Panc1 (cell line): ENCODE measurements around the gene ZCCHC4. TPM values are rescaled to one million over a fixed set of nuclear protein-coding genes. Genes with fewer than 3 reads are reported as not detected.

ENCODE experiments used
- ATAC-seq: fragments of 200-7000 bp; cut with Tn5 transposase; 2 replicates; pipeline ENCODE4 v1.9.1; 2020; ENCODE audit warnings: mild to moderate bottlenecking, moderate library complexity
- BruUV-seq: library from RNA; stranded (reverse); fragments of 400-500 nt; replicated peaks from 2 replicates; lab custom pipeline; 2021; lab: Mats Ljungman, UMichigan
- CTCF ChIA-PET: fragments of 300-600 bp; sonication (Branson Sonifier 250); formaldehyde crosslinking; loops from one replicate; lab custom pipeline; 2022; ENCODE audit warnings: antibody characterized with exemption; lab: Charles Lee
- POLR2A ChIA-PET: fragments of 300-600 bp; sonication (Branson Sonifier 250); formaldehyde crosslinking; loops from one replicate; lab custom pipeline; 2022; ENCODE audit warnings: antibody characterized with exemption; lab: Charles Lee
- DNase-seq: peaks from one replicate; pipeline ENCODE4 v3.0.0-alpha.2; 2010; ENCODE audit warnings: low read depth, low spot score
- H3K27ac ChIP-seq: 2 replicates; pipeline ENCODE4 v1.5.1; 2011; ENCODE audit warnings: mild to moderate bottlenecking, low read length, inconsistent platforms
- H3K27me3 ChIP-seq: fragments of 200-500 bp; sonication (Bioruptor generic); 2 replicates; pipeline ENCODE4 v1.6.0; 2014; ENCODE audit warnings: low read length, inconsistent platforms; ENCODE audit not compliant: control insufficient read depth, insufficient read depth
- H3K36me3 ChIP-seq: fragments of 200-500 bp; sonication (Bioruptor generic); 2 replicates; pipeline ENCODE4 v1.5.1; 2014; ENCODE audit warnings: inconsistent platforms, mild to moderate bottlenecking, low read length, moderate library complexity; ENCODE audit not compliant: control insufficient read depth, insufficient read depth
- H3K4me1 ChIP-seq: 2 replicates; pipeline ENCODE4 v1.5.1; 2011; ENCODE audit warnings: inconsistent platforms, mild to moderate bottlenecking, low read length, moderate library complexity; ENCODE audit not compliant: control insufficient read depth, insufficient read depth
- H3K4me3 ChIP-seq, 2 experiments: 2 replicates each; pipeline ENCODE4 v1.5.1; 2011 to 2012; ENCODE audit warnings: low read depth in 2 of 2, low read length in 2 of 2, mild to moderate bottlenecking in 2 of 2, inconsistent platforms in 1 of 2, moderate library complexity in 1 of 2
- H3K9me3 ChIP-seq: fragments of 200-500 bp; sonication (Bioruptor generic); 2 replicates; pipeline ENCODE4 v1.5.1; 2014; ENCODE audit warnings: low read depth, mild to moderate bottlenecking, inconsistent platforms, low read length, moderate library complexity; ENCODE audit not compliant: control insufficient read depth, insufficient read depth
- CTCF ChIP-seq: fragments of 450-650 bp; IDR thresholded peaks from 2 replicates; pipeline ENCODE4 v1.5.1; 2017; ENCODE audit warnings: mild to moderate bottlenecking
- POLR2AphosphoS5 ChIP-seq: IDR thresholded peaks from 2 replicates; pipeline ENCODE4 v1.6.1; 2012; ENCODE audit warnings: mild to moderate bottlenecking, low read depth, low read length, moderate library complexity
- REST ChIP-seq, 2 experiments: IDR thresholded peaks; 2 replicates each; pipeline ENCODE4 v1.6.1; 2011 to 2012; ENCODE audit warnings: low read depth in 2 of 2, control low read depth in 1 of 2, low read length in 1 of 2, mild to moderate bottlenecking in 1 of 2, moderate library complexity in 1 of 2; ENCODE audit not compliant: insufficient read depth in 1 of 2
- SIN3A ChIP-seq: IDR thresholded peaks from 2 replicates; pipeline ENCODE4 v1.6.1; 2012; ENCODE audit warnings: low read depth, mild to moderate bottlenecking, low read length, moderate library complexity, borderline replicate concordance; ENCODE audit not compliant: insufficient read depth
- TCF7L2 ChIP-seq: IDR thresholded peaks from 2 replicates; pipeline ENCODE4 v1.6.1; 2011; ENCODE audit warnings: mild to moderate bottlenecking, low read depth, low read length, inconsistent platforms
- in situ Hi-C: cut with HindIII; loops from 2 replicates; pipeline ENCODE4 v1.10.0; 2016; ENCODE audit warnings: low sequenced_read_pairs, low pct_unique_long_range_greater_than_20kb
- intact Hi-C: fragments of 100-400 bp; cut with micrococcal nuclease; formaldehyde crosslinking; loops from one replicate; pipeline ENCODE4 v1.10.0; 2022; ENCODE audit not compliant: unreplicated experiment
- total RNA-seq: library from RNA; stranded (reverse); gene quantifications from one replicate; pipeline ENCODE4 v1.2.1, GENCODE V29; 2021; ENCODE audit not compliant: unreplicated experiment

Gene ZCCHC4
- total RNA-seq, 1 experiment from 2014 or later = 6.0 TPM

DNA sequence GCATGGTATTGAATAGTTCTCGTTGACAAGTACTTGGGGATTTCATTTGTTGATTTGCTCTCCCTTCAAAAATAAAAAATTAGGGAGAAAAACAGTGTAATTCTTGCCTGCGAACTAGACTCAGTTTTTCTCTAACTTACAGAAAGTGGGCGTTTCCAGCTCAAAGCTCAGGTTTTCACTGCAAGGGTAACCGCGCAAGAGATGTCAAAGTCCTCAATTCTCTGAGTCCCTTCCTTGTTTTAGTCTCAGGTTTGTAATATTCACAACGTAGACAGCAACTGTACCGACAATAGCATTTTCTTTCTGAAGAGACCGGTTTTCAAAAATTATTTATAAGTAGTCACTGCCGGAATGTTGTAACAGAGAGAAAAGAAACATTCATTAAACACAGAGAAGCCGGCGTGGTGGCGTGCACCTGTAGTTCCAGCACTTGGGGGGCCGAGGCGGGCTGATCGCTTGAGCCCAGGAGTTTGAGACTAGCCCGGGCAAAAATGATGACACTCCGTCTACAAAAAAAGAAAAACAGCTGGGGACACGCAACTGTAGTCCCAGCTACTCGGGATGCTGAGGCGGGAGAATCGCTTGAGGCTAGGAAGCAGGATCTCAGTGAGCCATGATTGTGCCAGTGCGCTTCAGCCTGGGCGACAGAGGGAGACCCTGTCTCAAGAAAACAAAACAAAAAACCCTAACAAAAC lies 774 bp downstream of the ZCCHC4 start:
- TF ChIP-seq REST (IDR thresholded peaks at IDR 0.05; ENCODE audit: insufficient read depth in 1 of 2, low read depth in 2 of 2, low read length in 1 of 2) (no peak), CTCF (no peak), TCF7L2 (no peak), POLR2AphosphoS5 (no peak), SIN3A (no peak)
- ATAC-seq (no peak), DNase-seq (no peak)
- TSS peak; percentile 85 for BruUV-seq
- peaks cover 3% of the 10 kb centered on the region; the same call in 1 of the 2 replicates for H3K36me3 ChIP-seq
- CTCF ChIA-PET = interaction anchor here (0.6 to 1.8 kb wide), 2 partner anchors 54 to 1073 kb away, joined by 3 to 7 read pairs; no protein-coding TSS in a partner anchor
- peaks cover 6% of the 10 kb centered on the region; the same call in 1 of the 2 replicates for H3K4me1 ChIP-seq
- intact Hi-C loops (no loop called here), in situ Hi-C loops (no loop called here)
- peak overlapping the region; percentile 85 for H3K27ac ChIP-seq
- H3K9me3 ChIP-seq = no peaks in the 10 kb centered on the region
- H3K4me3 ChIP-seq = peak overlapping the region; percentile 76 to 93
- H3K27me3 ChIP-seq = no peaks in the 10 kb centered on the region
- POLR2A ChIA-PET = no interaction called here

GRCh38 chr4:25320336-25320735 lies 7.8 kb downstream of the ZCCHC4 start:
- in situ Hi-C loops = no loop called here
- intact Hi-C loops = no loop called here
- no TSS peak for BruUV-seq
- Histone ChIP-seq H3K27ac (no peak overlapping the region), H3K36me3 (no peaks in the 10 kb centered on the region), H3K9me3 (no peaks in the 10 kb centered on the region), H3K4me1 (no peaks in the 10 kb centered on the region), H3K27me3 (no peaks in the 10 kb centered on the region), H3K4me3 (no peak overlapping the region)
- no peak for TF ChIP-seq POLR2AphosphoS5
- TF ChIP-seq TCF7L2 = no peak
- TF ChIP-seq SIN3A = no peak
- no peak for TF ChIP-seq CTCF
- no peak for TF ChIP-seq REST (IDR thresholded peaks at IDR 0.05; ENCODE audit: insufficient read depth in 1 of 2, low read depth in 2 of 2, low read length in 1 of 2)
- ATAC-seq (no peak), DNase-seq (no peak)
- POLR2A ChIA-PET = no interaction called here
- CTCF ChIA-PET = no interaction called here
